ENCODE data around the gene FILIP1L. TPM values are rescaled to one million over a fixed set of nuclear protein-coding genes. Genes with fewer than 3 reads are reported as not detected.
"Not testable (repeated sequence)": the region's sequence is repeated elsewhere in the genome, so short reads cannot be mapped to it uniquely, and the experiment has no call there.

FILIP1L gene
- total and polyA plus RNA-seq, 4 experiments from 2014 or later: 0.32 TPM; not detected in 3

GRCh38 chr3:99845331-99845730 is 269.0 kb downstream of the FILIP1L start:
- Histone ChIP-seq H3K27ac (ENCODE audit: low read depth, low read length) (no peak overlapping the region), H3K27me3 (ENCODE audit: insufficient read depth, low read length) (no peaks in the 10 kb centered on the region), H3K9me3 (ENCODE audit: control insufficient read depth in 1 of 2, low read length in 2 of 2) (no peaks in the 10 kb centered on the region), H3K4me3 (ENCODE audit: low read length in 2 of 2) (no peak overlapping the region), H3K4me1 (ENCODE audit: insufficient read depth, low read length) (no peaks in the 10 kb centered on the region), H3K36me3 (ENCODE audit: insufficient read depth, low read length) (no peaks in the 10 kb centered on the region)
- CTCF ChIA-PET (ENCODE audit: partially characterized antibody): interaction anchor here (2.0 kb wide), 1 partner anchor 13 kb away, joined by 9 read pairs; no protein-coding TSS in a partner anchor
- H3K27ac Mint-ChIP-seq: no peak overlapping the region
- no peak for DNase-seq
- H3K27me3 Mint-ChIP-seq: no peaks in the 10 kb centered on the region
- no peaks in the 10 kb centered on the region for H3K36me3 Mint-ChIP-seq
- H3K9me3 Mint-ChIP-seq: no peaks in the 10 kb centered on the region
- no peak overlapping the region for H3K4me3 Mint-ChIP-seq
- POLR2A ChIA-PET (ENCODE audit: partially characterized antibody): no interaction called here
- peaks cover 0 to 5% (median 4%) of the 10 kb centered on the region in 4 donors for H3K4me1 Mint-ChIP-seq
- intact Hi-C loops (cut with micrococcal nuclease): no loop called here

- ChIA-PET POLR2A (ENCODE audit: partially characterized antibody) (no interaction called here), CTCF (ENCODE audit: partially characterized antibody) (interaction anchor here (0.6 to 1.6 kb wide), 10 partner anchors 10 to 746 kb away, joined by 3 to 11 read pairs (median 4); no protein-coding TSS in a partner anchor)
- H3K27me3 Mint-ChIP-seq: no peaks in the 10 kb centered on the region
- intact Hi-C loops (cut with micrococcal nuclease): no loop called here
- no peaks in the 10 kb centered on the region for H3K9me3 Mint-ChIP-seq
- Histone ChIP-seq H3K27ac (ENCODE audit: low read depth, low read length) (no peak overlapping the region), H3K27me3 (ENCODE audit: insufficient read depth, low read length) (no peaks in the 10 kb centered on the region), H3K36me3 (ENCODE audit: insufficient read depth, low read length) (no peaks in the 10 kb centered on the region), H3K4me3 (ENCODE audit: low read length in 2 of 2) (no peak overlapping the region), H3K4me1 (ENCODE audit: insufficient read depth, low read length) (no peaks in the 10 kb centered on the region), H3K9me3 (ENCODE audit: control insufficient read depth in 1 of 2, low read length in 2 of 2) (no peaks in the 10 kb centered on the region)
- peaks cover 0 to 5% (median 4%) of the 10 kb centered on the region in 4 donors for H3K4me1 Mint-ChIP-seq
- no peaks in the 10 kb centered on the region for H3K36me3 Mint-ChIP-seq
- no peak for DNase-seq
- no peak overlapping the region for H3K4me3 Mint-ChIP-seq
- no peak overlapping the region for H3K27ac Mint-ChIP-seq
Observed at GRCh38 chr3:99843590-99844258, 270.6 kb downstream of the FILIP1L start.

DNA sequence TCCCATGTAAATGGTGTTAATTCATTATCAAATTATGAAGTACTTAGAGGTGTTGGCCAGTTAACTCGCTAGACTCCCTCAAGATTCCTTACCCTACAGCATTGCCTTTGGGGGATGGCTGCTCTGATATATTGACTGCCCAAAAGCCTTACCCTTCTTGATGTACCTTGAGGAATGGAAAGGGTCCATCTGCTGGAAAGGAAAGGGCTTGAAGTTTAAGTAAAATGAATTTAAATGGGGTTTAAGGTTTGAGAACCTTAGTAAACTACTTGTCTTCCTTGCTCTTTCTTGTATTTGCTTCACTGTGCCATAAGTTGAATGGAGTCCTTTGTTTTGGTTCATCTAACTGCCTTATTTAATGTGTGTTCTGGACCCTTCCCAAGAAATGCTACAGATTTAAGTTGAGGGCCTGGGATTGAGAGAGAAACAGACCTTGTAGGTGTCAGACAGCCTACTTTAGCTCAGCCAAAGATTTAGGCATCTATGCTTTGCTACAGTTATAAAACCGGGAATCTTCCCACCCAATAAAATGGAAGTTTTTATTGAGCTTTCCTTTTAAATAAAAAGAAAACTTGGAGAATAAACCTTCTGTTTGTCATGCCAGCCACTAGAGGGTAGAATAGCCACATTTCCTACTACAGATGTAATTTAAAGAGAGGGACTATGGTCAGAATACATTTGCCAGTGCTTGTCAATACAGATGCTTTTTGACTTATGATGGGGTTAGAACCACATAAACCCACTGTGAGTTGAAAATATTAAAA is 271.3 kb downstream of the FILIP1L start:
- Mint-ChIP-seq H3K4me1 (peaks cover 0 to 5% (median 4%) of the 10 kb centered on the region in 4 donors), H3K4me3 (no peak overlapping the region), H3K27ac (no peak overlapping the region), H3K36me3 (no peaks in the 10 kb centered on the region), H3K9me3 (no peaks in the 10 kb centered on the region), H3K27me3 (no peaks in the 10 kb centered on the region)
- DNase-seq: no peak
- Histone ChIP-seq H3K4me3 (ENCODE audit: low read length in 2 of 2) (no peak overlapping the region), H3K27me3 (ENCODE audit: insufficient read depth, low read length) (no peaks in the 10 kb centered on the region), H3K4me1 (ENCODE audit: insufficient read depth, low read length) (no peaks in the 10 kb centered on the region), H3K27ac (ENCODE audit: low read depth, low read length) (no peak overlapping the region), H3K36me3 (ENCODE audit: insufficient read depth, low read length) (no peaks in the 10 kb centered on the region), H3K9me3 (ENCODE audit: control insufficient read depth in 1 of 2, low read length in 2 of 2) (no peaks in the 10 kb centered on the region)
- POLR2A ChIA-PET (ENCODE audit: partially characterized antibody): no interaction called here
- CTCF ChIA-PET (ENCODE audit: partially characterized antibody): interaction anchor here (0.7 to 1.6 kb wide), 5 partner anchors 10 to 747 kb away, joined by 3 to 5 read pairs (median 4); no protein-coding TSS in a partner anchor
- intact Hi-C loops (cut with micrococcal nuclease): no loop called here

GRCh38 chr3:99841949-99842348 is 272.4 kb downstream of the FILIP1L start:
- CTCF ChIA-PET (ENCODE audit: partially characterized antibody): interaction anchor here (1.0 to 1.8 kb wide), 2 partner anchors 8 to 9 kb away, joined by 3 to 5 read pairs; no protein-coding TSS in a partner anchor
- DNase-seq; H3K36me3 ChIP-seq (ENCODE audit: insufficient read depth, low read length); H3K27me3 ChIP-seq (ENCODE audit: insufficient read depth, low read length); H3K27ac ChIP-seq (ENCODE audit: low read depth, low read length); H3K4me3 ChIP-seq (ENCODE audit: low read length in 2 of 2); H3K27me3 Mint-ChIP-seq; H3K36me3 Mint-ChIP-seq; H3K27ac Mint-ChIP-seq; H3K4me3 Mint-ChIP-seq; intact Hi-C loops (cut with micrococcal nuclease); H3K9me3 ChIP-seq (ENCODE audit: control insufficient read depth in 1 of 2, low read length in 2 of 2); POLR2A ChIA-PET (ENCODE audit: partially characterized antibody); H3K4me1 ChIP-seq (ENCODE audit: insufficient read depth, low read length); H3K4me1 Mint-ChIP-seq; H3K9me3 Mint-ChIP-seq: not testable (repeated sequence)

- peaks cover 0 to 1% (median 1%) of the 10 kb centered on the region in 4 donors for H3K4me1 Mint-ChIP-seq
- Histone ChIP-seq H3K4me1 (ENCODE audit: insufficient read depth, low read length) (no peaks in the 10 kb centered on the region), H3K9me3 (ENCODE audit: control insufficient read depth in 1 of 2, low read length in 2 of 2) (no peaks in the 10 kb centered on the region), H3K4me3 (ENCODE audit: low read length in 2 of 2) (no peak overlapping the region), H3K27me3 (ENCODE audit: insufficient read depth, low read length) (no peaks in the 10 kb centered on the region), H3K27ac (ENCODE audit: low read depth, low read length) (no peak overlapping the region), H3K36me3 (ENCODE audit: insufficient read depth, low read length) (no peaks in the 10 kb centered on the region)
- no peaks in the 10 kb centered on the region for H3K27me3 Mint-ChIP-seq
- H3K27ac Mint-ChIP-seq: no peak overlapping the region
- no peaks in the 10 kb centered on the region for H3K36me3 Mint-ChIP-seq
- H3K9me3 Mint-ChIP-seq: no peaks in the 10 kb centered on the region
- H3K4me3 Mint-ChIP-seq: no peak overlapping the region
- intact Hi-C loops (cut with micrococcal nuclease): no loop called here
- CTCF ChIA-PET (ENCODE audit: partially characterized antibody): interaction anchor here (1.1 to 1.4 kb wide), 2 partner anchors 8 to 12 kb away, joined by 3 read pairs; no protein-coding TSS in a partner anchor
- no peak for DNase-seq
- POLR2A ChIA-PET (ENCODE audit: partially characterized antibody): no interaction called here
Observed at GRCh38 chr3:99839613-99840012, 274.7 kb downstream of the FILIP1L start.

GRCh38 chr3:99838755-99839154 is 275.5 kb downstream of the FILIP1L start:
- H3K4me3 Mint-ChIP-seq: no peak overlapping the region

GRCh38 chr3:99837715-99838114 is 276.6 kb downstream of the FILIP1L start:
- no peaks in the 10 kb centered on the region for H3K27me3 ChIP-seq (ENCODE audit: insufficient read depth, low read length)
- intact Hi-C loops (cut with micrococcal nuclease): no loop called here
- H3K27ac ChIP-seq (ENCODE audit: low read depth, low read length): no peak overlapping the region
- DNase-seq: no peak
- Mint-ChIP-seq H3K4me3 (no peak overlapping the region), H3K27me3 (no peaks in the 10 kb centered on the region), H3K4me1 (no peaks in the 10 kb centered on the region), H3K36me3 (no peaks in the 10 kb centered on the region), H3K9me3 (no peaks in the 10 kb centered on the region), H3K27ac (no peak overlapping the region)
- no peaks in the 10 kb centered on the region for H3K4me1 ChIP-seq (ENCODE audit: insufficient read depth, low read length)
- H3K4me3 ChIP-seq (ENCODE audit: low read length in 2 of 2): no peak overlapping the region
- H3K36me3 ChIP-seq (ENCODE audit: insufficient read depth, low read length): no peaks in the 10 kb centered on the region
- no peaks in the 10 kb centered on the region for H3K9me3 ChIP-seq (ENCODE audit: control insufficient read depth in 1 of 2, low read length in 2 of 2)
- ChIA-PET POLR2A (ENCODE audit: partially characterized antibody) (no interaction called here), CTCF (ENCODE audit: partially characterized antibody) (no interaction called here)

More at GRCh38 chr3:99838755-99839154, 275.5 kb downstream of the FILIP1L start:
- H3K4me1 ChIP-seq (ENCODE audit: insufficient read depth, low read length): no peaks in the 10 kb centered on the region
- H3K27ac ChIP-seq (ENCODE audit: low read depth, low read length): no peak overlapping the region
- H3K9me3 ChIP-seq (ENCODE audit: control insufficient read depth in 1 of 2, low read length in 2 of 2): no peaks in the 10 kb centered on the region
- Mint-ChIP-seq H3K36me3 (no peaks in the 10 kb centered on the region), H3K4me1 (peaks cover 0 to 1% (median 0%) of the 10 kb centered on the region in 4 donors), H3K9me3 (no peaks in the 10 kb centered on the region), H3K27ac (no peak overlapping the region), H3K27me3 (no peaks in the 10 kb centered on the region)
- no peak for DNase-seq
- intact Hi-C loops (cut with micrococcal nuclease): no loop called here
- H3K27me3 ChIP-seq (ENCODE audit: insufficient read depth, low read length): no peaks in the 10 kb centered on the region
- no peaks in the 10 kb centered on the region for H3K36me3 ChIP-seq (ENCODE audit: insufficient read depth, low read length)
- CTCF ChIA-PET (ENCODE audit: partially characterized antibody): interaction anchor here (1.4 kb wide), 1 partner anchor 11 kb away, joined by 3 read pairs; no protein-coding TSS in a partner anchor
- POLR2A ChIA-PET (ENCODE audit: partially characterized antibody): no interaction called here
- no peak overlapping the region for H3K4me3 ChIP-seq (ENCODE audit: low read length in 2 of 2)
